GM20000 (cell line): Measurements from ENCODE around the gene PEAR1.

ENCODE experiments used
- DNase-seq: peaks from one replicate; pipeline ENCODE4 v3.0.0; 2012; ENCODE audit warnings: low spot score
- CTCF ChIP-seq: IDR thresholded peaks from 2 replicates; pipeline ENCODE4 v1.5.1; 2012; ENCODE audit warnings: mild to moderate bottlenecking, control low read depth; ENCODE audit errors: extremely low read depth, missing control alignments

PEAR1 gene

GRCh38 chr1:156957634-156958033 lies 64.1 kb downstream of the PEAR1 start:
- no peak for DNase-seq

GRCh38 chr1:156958247-156958714 lies 64.8 kb downstream of the PEAR1 start:
- no peak for TF ChIP-seq CTCF
- DNase-seq = no peak

More at GRCh38 chr1:156957634-156958033, 64.1 kb downstream of the PEAR1 start:
- TF ChIP-seq CTCF = no peak

- no peak for TF ChIP-seq CTCF
- DNase-seq = no peak
These were observed 65.9 kb downstream of the PEAR1 start for GRCh38 chr1:156959414-156959813.

- DNase-seq = no peak
- no peak for TF ChIP-seq CTCF
These were observed 66.4 kb downstream of the PEAR1 start for GRCh38 chr1:156959925-156960324.

GRCh38 chr1:156961709-156962108 lies 68.2 kb downstream of the PEAR1 start:
- no peak for DNase-seq
- TF ChIP-seq CTCF = no peak

- TF ChIP-seq CTCF = no peak
- DNase-seq = no peak
These were observed 70.1 kb downstream of the PEAR1 start for GRCh38 chr1:156963621-156964020.

GRCh38 chr1:156964441-156964840 lies 70.9 kb downstream of the PEAR1 start:
- DNase-seq = no peak
- TF ChIP-seq CTCF = no peak
